ENCODE measurements around the gene RASA4B.
"Not testable (repeated sequence)": the region's sequence is repeated elsewhere in the genome, so short reads cannot be mapped to it uniquely, and the experiment has no call there.

- not testable (repeated sequence) for TF ChIP-seq CTCF (IDR thresholded peaks at IDR 0.05 in 8 of 11, conservative IDR thresholded peaks at IDR 0.05 in 3 of 11); POLR2A (IDR thresholded peaks at IDR 0.05)
- TF ChIP-seq POLR2AphosphoS5 (IDR thresholded peaks at IDR 0.05) = peak in 1 of 3 donors; percentile 8
These were observed 62.6 kb downstream of the RASA4B start for GRCh38 chr7:102454932-102455331.

All from spleen (tissue), 7 donors.